ENCODE measurements around the gene UROC1.

The UROC1 gene

GRCh38 chr3:126543457-126544061, 26.0 kb upstream of the UROC1 start:
- ChIA-PET POLR2A (no interaction called here), CTCF (interaction anchor here (0.7 kb wide), 1 partner anchor 29 kb away, joined by 3 read pairs; no protein-coding TSS in a partner anchor)
- TF ChIP-seq SP1 (IDR thresholded peaks at IDR 0.05) (no peak), FOXA1 (IDR thresholded peaks at IDR 0.05) (no peak), BHLHE40 (IDR thresholded peaks at IDR 0.05; ENCODE audit: borderline replicate concordance) (no peak), ARNT (IDR thresholded peaks at IDR 0.05) (no peak), ELF4 (IDR thresholded peaks at IDR 0.05) (no peak), LEF1 (IDR thresholded peaks at IDR 0.05; ENCODE audit: borderline replicate concordance) (no peak), SUZ12 (IDR thresholded peaks at IDR 0.05) (no peak), L3MBTL2 (conservative IDR thresholded peaks at IDR 0.05) (no peak), HDGF (IDR thresholded peaks at IDR 0.05; ENCODE audit: borderline replicate concordance) (no peak), ZNF384 (IDR thresholded peaks at IDR 0.05) (no peak), CTBP1 (IDR thresholded peaks at IDR 0.05; ENCODE audit: borderline replicate concordance) (no peak), FOXK2 (IDR thresholded peaks at IDR 0.05) (no peak)
- DNase-seq (ENCODE audit: extremely low spot score), result no peak

- TF ChIP-seq PKNOX1 (IDR thresholded peaks at IDR 0.05), result no peak
- no peak for TF ChIP-seq SUZ12 (IDR thresholded peaks at IDR 0.05)
- no peak for TF ChIP-seq CTBP1 (IDR thresholded peaks at IDR 0.05; ENCODE audit: borderline replicate concordance)
- no peak for TF ChIP-seq NFRKB (IDR thresholded peaks at IDR 0.05)
- TF ChIP-seq ELF4 (IDR thresholded peaks at IDR 0.05), result no peak
- TF ChIP-seq TARDBP (IDR thresholded peaks at IDR 0.05), result no peak
- no peak for TF ChIP-seq ZNF384 (IDR thresholded peaks at IDR 0.05)
- no peak for TF ChIP-seq HDGF (IDR thresholded peaks at IDR 0.05; ENCODE audit: borderline replicate concordance)
- no peak for TF ChIP-seq BHLHE40 (IDR thresholded peaks at IDR 0.05; ENCODE audit: borderline replicate concordance)
- TF ChIP-seq FOXM1 (IDR thresholded peaks at IDR 0.05; ENCODE audit: borderline replicate concordance), result no peak
- no peak for TF ChIP-seq L3MBTL2 (conservative IDR thresholded peaks at IDR 0.05)
- TF ChIP-seq LEF1 (IDR thresholded peaks at IDR 0.05; ENCODE audit: borderline replicate concordance), result no peak
- ChIA-PET POLR2A (no interaction called here), CTCF (interaction anchor here (0.7 kb wide), 1 partner anchor 30 kb away, joined by 3 read pairs; no protein-coding TSS in a partner anchor)
- no peak for DNase-seq (ENCODE audit: extremely low spot score)
Measured at GRCh38 chr3:126542340-126543241, 25.0 kb upstream of the UROC1 start.

DNA sequence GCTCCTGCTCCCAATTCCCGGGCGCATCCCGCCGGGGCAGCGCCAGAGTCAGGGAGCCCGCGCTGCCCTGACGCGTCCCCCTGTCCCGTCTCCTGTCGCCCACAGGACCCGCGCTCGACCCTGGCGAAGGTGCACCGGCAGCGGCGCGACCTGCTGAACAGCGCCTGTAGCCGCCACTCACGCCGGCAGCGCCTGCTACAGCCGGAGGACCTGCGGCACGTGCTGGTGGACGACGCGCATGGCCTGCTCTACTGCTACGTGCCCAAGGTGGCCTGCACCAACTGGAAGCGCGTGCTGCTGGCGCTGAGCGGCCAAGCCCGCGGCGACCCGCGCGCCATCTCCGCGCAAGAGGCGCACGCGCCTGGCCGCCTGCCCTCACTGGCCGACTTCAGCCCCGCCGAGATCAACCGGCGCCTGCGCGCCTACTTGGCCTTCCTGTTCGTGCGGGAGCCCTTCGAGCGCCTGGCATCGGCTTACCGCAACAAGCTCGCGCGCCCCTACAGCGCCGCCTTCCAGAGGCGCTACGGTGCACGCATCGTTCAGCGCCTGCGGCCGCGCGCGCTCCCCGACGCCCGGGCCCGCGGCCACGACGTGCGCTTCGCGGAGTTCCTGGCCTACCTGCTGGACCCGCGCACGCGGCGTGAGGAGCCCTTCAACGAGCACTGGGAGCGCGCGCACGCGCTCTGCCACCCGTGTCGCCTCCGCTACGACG, 24.2 kb upstream of the UROC1 start:
- TF ChIP-seq BHLHE40 (IDR thresholded peaks at IDR 0.05; ENCODE audit: borderline replicate concordance), result no peak
- TF ChIP-seq CTBP1 (IDR thresholded peaks at IDR 0.05; ENCODE audit: borderline replicate concordance), result no peak
- TF ChIP-seq PKNOX1 (IDR thresholded peaks at IDR 0.05), result no peak
- no peak for TF ChIP-seq HDGF (IDR thresholded peaks at IDR 0.05; ENCODE audit: borderline replicate concordance)
- DNase-seq (ENCODE audit: extremely low spot score), result no peak
- ChIA-PET CTCF (no interaction called here), POLR2A (no interaction called here)

- ChIA-PET CTCF (no interaction called here), POLR2A (no interaction called here)
- no peak for DNase-seq (ENCODE audit: extremely low spot score)
- TF ChIP-seq SUZ12 (IDR thresholded peaks at IDR 0.05) (no peak), FOXK2 (IDR thresholded peaks at IDR 0.05) (no peak), PKNOX1 (IDR thresholded peaks at IDR 0.05) (no peak), L3MBTL2 (conservative IDR thresholded peaks at IDR 0.05) (no peak), FOXM1 (IDR thresholded peaks at IDR 0.05; ENCODE audit: borderline replicate concordance) (no peak), SP1 (IDR thresholded peaks at IDR 0.05) (no peak), LEF1 (IDR thresholded peaks at IDR 0.05; ENCODE audit: borderline replicate concordance) (no peak), FOXA1 (IDR thresholded peaks at IDR 0.05) (no peak), ELF4 (IDR thresholded peaks at IDR 0.05) (no peak), HDGF (IDR thresholded peaks at IDR 0.05; ENCODE audit: borderline replicate concordance) (no peak), TARDBP (IDR thresholded peaks at IDR 0.05) (no peak), ARNT (IDR thresholded peaks at IDR 0.05) (no peak), BHLHE40 (IDR thresholded peaks at IDR 0.05; ENCODE audit: borderline replicate concordance) (no peak)
Measured at GRCh38 chr3:126540951-126541627, 23.5 kb upstream of the UROC1 start.

DNA sequence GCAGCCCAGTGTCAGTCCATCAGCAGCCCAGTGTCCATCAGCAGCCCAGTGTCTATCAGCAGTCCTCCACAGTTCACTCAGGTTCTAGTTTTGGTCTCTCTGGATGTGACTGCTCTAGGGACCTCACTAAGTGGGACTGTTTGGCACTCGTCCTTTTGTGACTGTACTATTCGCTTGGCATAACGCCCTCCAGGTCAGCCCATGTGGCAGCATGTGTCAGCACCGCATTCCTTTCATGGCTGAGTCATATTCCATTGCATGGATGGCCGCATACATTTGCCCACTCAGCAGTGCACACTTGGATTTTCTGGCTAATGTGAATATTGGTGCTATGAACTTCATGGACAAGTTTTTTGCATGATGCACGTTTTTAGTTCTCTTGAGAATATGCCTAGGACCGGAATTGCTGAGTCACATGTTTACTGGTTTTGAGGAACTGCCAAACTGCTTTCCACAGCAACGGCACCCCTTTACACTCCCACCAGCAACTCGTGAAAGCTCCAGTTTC, 22.8 kb upstream of the UROC1 start:
- DNase-seq (ENCODE audit: extremely low spot score), result no peak
- no peak for TF ChIP-seq FOXM1 (IDR thresholded peaks at IDR 0.05; ENCODE audit: borderline replicate concordance)
- TF ChIP-seq LEF1 (IDR thresholded peaks at IDR 0.05; ENCODE audit: borderline replicate concordance), result no peak
- no peak for TF ChIP-seq ARNT (IDR thresholded peaks at IDR 0.05)
- TF ChIP-seq ZNF384 (IDR thresholded peaks at IDR 0.05), result no peak
- TF ChIP-seq FOXA1 (IDR thresholded peaks at IDR 0.05), result no peak
- no peak for TF ChIP-seq ELF4 (IDR thresholded peaks at IDR 0.05)
- TF ChIP-seq CTBP1 (IDR thresholded peaks at IDR 0.05; ENCODE audit: borderline replicate concordance), result no peak
- TF ChIP-seq BHLHE40 (IDR thresholded peaks at IDR 0.05; ENCODE audit: borderline replicate concordance), result no peak
- no peak for TF ChIP-seq FOXK2 (IDR thresholded peaks at IDR 0.05)
- TF ChIP-seq SP1 (IDR thresholded peaks at IDR 0.05), result no peak
- TF ChIP-seq PKNOX1 (IDR thresholded peaks at IDR 0.05), result no peak
- TF ChIP-seq SUZ12 (IDR thresholded peaks at IDR 0.05), result no peak
- CTCF ChIA-PET, result no interaction called here
- POLR2A ChIA-PET, result no interaction called here
